ENCODE data around the gene MED13L. TPM values are rescaled to one million over a fixed set of nuclear protein-coding genes. Genes with fewer than 3 reads are reported as not detected.

Gene MED13L
- polyA plus RNA-seq, 1 of the 3 experiments (the other 2 are of a cell fraction), result 17.1 TPM

- no peak overlapping the region for H2AFZ ChIP-seq (ENCODE audit: low read depth)
- peaks cover 81% of the 10 kb centered on the region for H4K20me1 ChIP-seq (ENCODE audit: insufficient read depth)
- no peak for DNase-seq
- no peak overlapping the region for H3K4me2 ChIP-seq
- no peaks in the 10 kb centered on the region for H3K9me3 ChIP-seq
- H3K9me2 ChIP-seq, result no peaks in the 10 kb centered on the region
- peaks cover 4 to 15% of the 10 kb centered on the region in 2 experiments; a peak in 2 of 4 replicates for H3K4me1 ChIP-seq (ENCODE audit: control insufficient read depth in 1 of 2, insufficient read depth in 2 of 2, low read depth in 1 of 2, low read length in 1 of 2)
- ChIA-PET POLR2A (no interaction called here), CTCF (interaction anchor here (1.5 kb wide), 1 partner anchor 24 kb away, joined by 5 read pairs; no protein-coding TSS in a partner anchor)
- H3K4me3 ChIP-seq (ENCODE audit: low read depth in 2 of 2, low read length in 1 of 2), result no peak overlapping the region
- TF ChIP-seq USF2 (IDR thresholded peaks at IDR 0.05; ENCODE audit: borderline replicate concordance, low read depth, low read length) (no peak), TEAD4 (IDR thresholded peaks at IDR 0.05; ENCODE audit: borderline replicate concordance, insufficient read depth) (no peak), RXRA (IDR thresholded peaks at IDR 0.05; ENCODE audit: borderline replicate concordance, low read depth) (no peak), YY1 (IDR thresholded peaks at IDR 0.05; ENCODE audit: low read depth) (no peak), PBX3 (IDR thresholded peaks at IDR 0.05) (no peak), TCF12 (IDR thresholded peaks at IDR 0.05) (no peak), FOXJ3 (CRISPR knock-in tag; IDR thresholded peaks at IDR 0.05) (no peak), CTCF (IDR thresholded peaks at IDR 0.05) (no peak), CHD2 (IDR thresholded peaks at IDR 0.05; ENCODE audit: low read length, partially characterized antibody) (no peak), ELF1 (IDR thresholded peaks at IDR 0.05) (no peak), IRF3 (IDR thresholded peaks at IDR 0.05; ENCODE audit: low read depth, low read length) (no peak), MXI1 (IDR thresholded peaks at IDR 0.05; ENCODE audit: low read depth, low read length) (no peak), RFX5 (IDR thresholded peaks at IDR 0.05; ENCODE audit: low read length) (no peak), TAF1 (IDR thresholded peaks at IDR 0.05; ENCODE audit: borderline replicate concordance, low read depth, low read length) (no peak), RAD21 (IDR thresholded peaks at IDR 0.05; ENCODE audit: low read length) (no peak)
- H3K79me2 ChIP-seq (ENCODE audit: insufficient read depth), result peaks cover 95% of the 10 kb centered on the region
- H3K36me3 ChIP-seq (replicated peaks in 1 of 2; ENCODE audit: control insufficient read depth in 1 of 2, insufficient read depth in 2 of 2, low read length in 1 of 2), result peaks cover 6 to 18% of the 10 kb centered on the region in 2 experiments
- H3K27me3 ChIP-seq (ENCODE audit: insufficient read depth), result no peaks in the 10 kb centered on the region
- peaks cover 27% of the 10 kb centered on the region for H3F3A ChIP-seq (replicated peaks; ENCODE audit: insufficient read depth)
- H3K27ac ChIP-seq (ENCODE audit: low read depth in 2 of 2, low read length in 1 of 2), result peak overlapping the region in 1 of 2 experiments; percentile 0; a peak in 1 of 4 replicates
- H3K9ac ChIP-seq, result no peak overlapping the region
Measured at GRCh38 chr12:116091579-116091978, 185.9 kb downstream of the MED13L start.

Measured in SK-N-SH (cell line).